Measurements from ENCODE around the gene RNF130.

DNA sequence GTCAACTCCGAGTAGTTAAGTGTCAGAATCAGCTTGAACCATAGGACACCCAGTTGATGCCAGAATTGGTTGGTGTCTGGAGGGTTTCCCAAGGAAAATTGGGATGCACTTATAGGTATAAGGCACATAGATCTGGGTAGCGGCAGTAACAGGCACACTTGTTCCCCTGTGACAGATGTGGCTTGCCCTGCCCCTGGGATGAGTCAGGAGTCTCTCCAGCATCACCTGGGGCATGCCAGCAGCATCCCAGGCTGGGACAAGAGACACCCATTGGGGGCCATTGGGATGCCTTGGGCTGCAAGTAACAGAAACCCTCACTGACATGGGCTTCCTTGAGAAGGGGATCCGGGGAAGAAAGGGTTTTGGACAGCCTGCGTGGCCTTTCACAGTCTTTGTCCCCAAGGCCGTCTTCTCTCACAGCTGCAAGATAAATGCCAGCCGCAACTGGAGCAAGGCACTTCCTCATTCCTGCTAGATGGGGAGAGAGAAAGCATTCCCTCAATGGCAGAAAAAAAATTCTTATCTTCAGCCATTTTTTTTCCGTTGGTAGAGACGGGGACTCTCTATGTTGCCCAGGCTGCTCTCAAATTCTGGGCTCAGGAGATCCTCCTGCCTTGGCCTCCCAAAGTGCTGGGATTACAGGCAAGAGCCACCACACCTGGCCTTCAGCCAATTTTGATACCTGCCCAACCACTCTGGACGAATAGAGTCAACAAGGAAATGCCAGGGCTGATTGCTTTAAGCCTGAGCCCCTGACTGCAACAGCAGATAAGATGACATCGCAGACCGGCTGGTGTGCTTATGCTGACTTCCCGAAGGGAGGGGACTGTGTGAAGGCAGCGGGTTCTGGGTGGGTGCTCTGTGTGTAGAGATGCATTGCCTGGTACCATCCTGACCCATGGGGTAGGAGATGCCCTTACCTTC, 13.3 kb upstream of the RNF130 start:
- no peak for TF ChIP-seq POLR2A (IDR thresholded peaks at IDR 0.05; ENCODE audit: low read depth, low read length)
- no peak for TF ChIP-seq POLR2AphosphoS5 (IDR thresholded peaks at IDR 0.05; ENCODE audit: low read depth, low read length)
